ENCODE results near the gene C1orf53. TPM values are rescaled to one million over a fixed set of nuclear protein-coding genes. Genes with fewer than 3 reads are reported as not detected.

The C1orf53 gene
- polyA plus RNA-seq, 1 donor from 2014 or later = 2.6 TPM

DNA sequence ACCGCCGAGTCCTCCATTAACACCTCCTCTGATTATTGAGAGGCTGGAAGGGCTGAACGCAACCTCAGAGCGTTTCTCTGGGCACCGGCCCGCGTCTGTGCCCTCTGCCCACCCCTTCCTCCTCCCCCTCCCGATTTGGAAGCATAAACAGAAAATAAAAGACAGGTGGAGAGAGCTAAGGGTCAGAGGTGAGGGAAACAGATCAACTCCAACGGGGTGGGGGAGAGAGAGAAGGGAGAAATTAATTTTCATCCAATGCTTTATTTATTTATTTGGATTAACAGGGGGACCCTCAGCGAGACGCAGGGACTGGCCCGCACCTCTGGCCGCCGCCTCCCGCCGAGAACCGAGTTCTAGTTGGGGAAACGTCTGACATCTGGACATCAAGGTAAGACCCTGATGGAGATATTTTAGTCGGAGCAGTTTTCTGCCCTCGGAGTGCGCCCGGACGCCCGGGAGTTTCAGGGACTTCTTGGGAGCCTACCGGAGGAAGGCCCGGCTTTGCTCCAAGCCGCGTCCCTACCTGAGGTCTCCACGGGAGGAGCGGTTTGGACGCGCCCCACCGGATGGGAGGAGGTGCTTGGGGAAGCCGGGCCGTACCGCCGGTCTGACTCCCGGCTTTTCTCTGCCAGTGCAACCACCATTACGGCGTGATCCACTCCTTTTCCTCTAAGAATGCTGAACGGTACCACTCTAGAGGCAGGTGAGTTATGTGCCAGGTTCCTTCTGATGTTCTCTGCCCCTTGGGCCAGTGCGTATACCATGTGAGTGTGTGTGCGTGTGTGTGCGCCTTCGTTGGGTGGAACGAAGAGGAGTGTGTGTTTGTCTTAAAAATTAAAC is 9.6 kb downstream of the C1orf53 start:
- H3K27me3 ChIP-seq (ENCODE audit: insufficient read depth, low read depth, low read length) = peaks cover 100% of the 10 kb centered on the region
- H3K79me2 ChIP-seq (replicated peaks; ENCODE audit: insufficient read depth, low read length) = no peaks in the 10 kb centered on the region
- H3K9me2 ChIP-seq (ENCODE audit: insufficient read depth, low read length) = no peaks in the 10 kb centered on the region
- H3K9me3 ChIP-seq (ENCODE audit: low read length) = no peaks in the 10 kb centered on the region
- H3F3A ChIP-seq (ENCODE audit: insufficient read depth, low read length, poor library complexity, severe bottlenecking) = no peaks in the 10 kb centered on the region
- H3K4me3 ChIP-seq (ENCODE audit: low read length) = peak overlapping the region; percentile 40
- peak; percentile 32 for TF ChIP-seq EZH2 (IDR thresholded peaks at IDR 0.05; ENCODE audit: borderline replicate concordance, insufficient read depth, low read length, poor library complexity, severe bottlenecking)
- TF ChIP-seq MXI1 (conservative IDR thresholded peaks at IDR 0.05; ENCODE audit: poor library complexity, severe bottlenecking) = no peak
- H3K36me3 ChIP-seq (ENCODE audit: insufficient read depth, low read length) = no peaks in the 10 kb centered on the region
- H3K27ac ChIP-seq (ENCODE audit: low read length) = no peak overlapping the region
- H3K9ac ChIP-seq (ENCODE audit: low read length) = no peak overlapping the region
- no peak overlapping the region for H2AFZ ChIP-seq (ENCODE audit: low read depth, low read length)
- no peak overlapping the region for H3K4me2 ChIP-seq (ENCODE audit: low read length)
- no peaks in the 10 kb centered on the region for H4K20me1 ChIP-seq (ENCODE audit: insufficient read depth)

DNA sequence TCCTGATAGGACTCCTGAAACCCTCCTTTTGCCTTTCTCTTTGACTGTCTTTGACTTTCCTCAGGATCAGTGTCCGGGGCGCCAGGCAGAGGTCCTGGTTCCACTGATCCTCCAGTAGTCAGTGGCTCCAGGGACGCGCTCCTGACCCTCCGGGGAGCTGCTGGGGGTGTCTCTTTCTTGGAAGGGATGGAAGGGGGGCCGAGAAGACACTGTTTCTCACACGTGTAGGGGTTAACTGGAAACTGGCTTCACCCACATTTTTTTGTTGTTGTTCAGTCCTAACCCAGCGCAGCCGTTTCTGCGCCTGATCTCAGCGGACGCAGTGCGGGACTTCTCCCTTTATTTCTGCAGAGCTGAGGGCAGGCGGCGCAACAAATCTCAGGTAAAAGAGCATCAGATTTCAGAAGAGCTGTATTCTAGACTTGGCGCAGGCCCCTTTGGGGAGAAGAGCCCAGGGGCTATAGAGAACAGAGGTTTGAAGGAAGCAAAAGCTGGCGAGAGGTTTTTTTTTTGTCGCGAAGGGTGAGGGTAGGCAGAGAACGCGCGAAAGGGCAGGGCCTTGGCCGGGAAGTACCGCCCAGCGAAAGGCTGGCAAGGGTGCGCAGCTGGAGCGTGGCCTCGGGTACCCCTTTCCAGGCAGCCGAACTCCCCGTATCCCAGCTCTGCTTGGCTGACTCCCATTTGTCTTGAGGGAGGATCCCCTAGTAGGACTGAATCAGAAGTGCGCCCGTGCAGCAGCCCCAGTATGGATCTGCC is 10.5 kb downstream of the C1orf53 start:
- H2AFZ ChIP-seq (ENCODE audit: low read depth, low read length) = no peak overlapping the region
- H3K27me3 ChIP-seq (ENCODE audit: insufficient read depth, low read depth, low read length) = peaks cover 100% of the 10 kb centered on the region
- no peak overlapping the region for H3K27ac ChIP-seq (ENCODE audit: low read length)
- H3F3A ChIP-seq (ENCODE audit: insufficient read depth, low read length, poor library complexity, severe bottlenecking) = no peaks in the 10 kb centered on the region
- no peaks in the 10 kb centered on the region for H3K9me2 ChIP-seq (ENCODE audit: insufficient read depth, low read length)
- H4K20me1 ChIP-seq (ENCODE audit: insufficient read depth) = no peaks in the 10 kb centered on the region
- H3K79me2 ChIP-seq (replicated peaks; ENCODE audit: insufficient read depth, low read length) = no peaks in the 10 kb centered on the region
- H3K9me3 ChIP-seq (ENCODE audit: low read length) = no peaks in the 10 kb centered on the region
- H3K36me3 ChIP-seq (ENCODE audit: insufficient read depth, low read length) = no peaks in the 10 kb centered on the region
- peak overlapping the region; percentile 36 for H3K4me3 ChIP-seq (ENCODE audit: low read length)
- TF ChIP-seq TAF1 (IDR thresholded peaks at IDR 0.05; ENCODE audit: low read depth) (no peak), MXI1 (conservative IDR thresholded peaks at IDR 0.05; ENCODE audit: poor library complexity, severe bottlenecking) (no peak), POLR2AphosphoS5 (IDR thresholded peaks at IDR 0.05) (peak; percentile 67), EZH2 (IDR thresholded peaks at IDR 0.05; ENCODE audit: borderline replicate concordance, insufficient read depth, low read length, poor library complexity, severe bottlenecking) (peak; percentile 93)
- TF ChIP-seq, protein P1, sequence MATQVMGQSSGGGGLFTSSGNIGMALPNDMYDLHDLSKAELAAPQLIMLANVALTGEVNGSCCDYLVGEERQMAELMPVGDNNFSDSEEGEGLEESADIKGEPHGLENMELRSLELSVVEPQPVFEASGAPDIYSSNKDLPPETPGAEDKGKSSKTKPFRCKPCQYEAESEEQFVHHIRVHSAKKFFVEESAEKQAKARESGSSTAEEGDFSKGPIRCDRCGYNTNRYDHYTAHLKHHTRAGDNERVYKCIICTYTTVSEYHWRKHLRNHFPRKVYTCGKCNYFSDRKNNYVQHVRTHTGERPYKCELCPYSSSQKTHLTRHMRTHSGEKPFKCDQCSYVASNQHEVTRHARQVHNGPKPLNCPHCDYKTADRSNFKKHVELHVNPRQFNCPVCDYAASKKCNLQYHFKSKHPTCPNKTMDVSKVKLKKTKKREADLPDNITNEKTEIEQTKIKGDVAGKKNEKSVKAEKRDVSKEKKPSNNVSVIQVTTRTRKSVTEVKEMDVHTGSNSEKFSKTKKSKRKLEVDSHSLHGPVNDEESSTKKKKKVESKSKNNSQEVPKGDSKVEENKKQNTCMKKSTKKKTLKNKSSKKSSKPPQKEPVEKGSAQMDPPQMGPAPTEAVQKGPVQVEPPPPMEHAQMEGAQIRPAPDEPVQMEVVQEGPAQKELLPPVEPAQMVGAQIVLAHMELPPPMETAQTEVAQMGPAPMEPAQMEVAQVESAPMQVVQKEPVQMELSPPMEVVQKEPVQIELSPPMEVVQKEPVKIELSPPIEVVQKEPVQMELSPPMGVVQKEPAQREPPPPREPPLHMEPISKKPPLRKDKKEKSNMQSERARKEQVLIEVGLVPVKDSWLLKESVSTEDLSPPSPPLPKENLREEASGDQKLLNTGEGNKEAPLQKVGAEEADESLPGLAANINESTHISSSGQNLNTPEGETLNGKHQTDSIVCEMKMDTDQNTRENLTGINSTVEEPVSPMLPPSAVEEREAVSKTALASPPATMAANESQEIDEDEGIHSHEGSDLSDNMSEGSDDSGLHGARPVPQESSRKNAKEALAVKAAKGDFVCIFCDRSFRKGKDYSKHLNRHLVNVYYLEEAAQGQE (IDR thresholded peaks at IDR 0.05; ENCODE audit: borderline replicate concordance) = no peak
- H3K4me2 ChIP-seq (ENCODE audit: low read length) = no peak overlapping the region
- no peak overlapping the region for H3K9ac ChIP-seq (ENCODE audit: low read length)

DNA sequence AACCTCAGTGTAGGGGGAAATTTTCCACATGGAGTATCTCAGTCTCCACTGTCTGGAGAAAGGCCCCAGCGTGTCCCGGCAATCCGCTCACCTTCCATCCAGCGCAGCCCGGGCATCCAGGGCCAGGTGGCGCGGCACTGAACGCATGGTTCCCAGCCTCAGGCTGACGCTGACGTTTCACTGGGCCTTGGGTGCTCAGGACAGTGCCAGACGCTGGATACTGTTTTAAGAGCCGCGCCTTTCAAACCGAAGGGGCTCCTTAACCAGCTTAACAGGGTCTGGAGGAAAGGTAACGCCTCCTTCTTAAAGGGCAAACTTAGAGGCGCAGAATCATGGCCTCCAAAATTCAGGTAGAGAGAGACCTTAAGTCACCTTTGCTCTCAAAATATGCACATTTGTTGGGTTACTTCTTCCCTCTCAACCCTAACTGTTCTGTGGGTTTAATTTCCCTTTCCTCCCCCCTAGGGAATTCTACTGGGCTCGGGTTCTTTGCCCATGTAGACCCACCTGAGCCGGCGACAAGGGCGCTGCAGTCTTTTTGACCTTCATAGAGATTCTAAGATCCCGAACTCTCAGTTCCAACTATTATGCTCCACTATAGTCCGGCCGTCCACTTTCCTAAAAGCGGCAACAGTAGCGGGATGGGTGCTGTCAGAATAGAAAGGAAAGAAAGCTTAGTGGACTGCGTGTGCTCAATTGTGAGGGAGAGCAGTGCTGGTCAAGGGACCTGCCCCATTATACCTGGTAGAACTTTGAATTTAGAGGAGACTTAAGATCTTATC is 11.3 kb downstream of the C1orf53 start:
- H3K9ac ChIP-seq (ENCODE audit: low read length) = no peak overlapping the region
- no peak overlapping the region for H2AFZ ChIP-seq (ENCODE audit: low read depth, low read length)
- no peak overlapping the region for H3K27ac ChIP-seq (ENCODE audit: low read length)
- H4K20me1 ChIP-seq (ENCODE audit: insufficient read depth) = no peaks in the 10 kb centered on the region
- peaks cover 100% of the 10 kb centered on the region for H3K27me3 ChIP-seq (ENCODE audit: insufficient read depth, low read depth, low read length)
- no peaks in the 10 kb centered on the region for H3K9me3 ChIP-seq (ENCODE audit: low read length)
- no peaks in the 10 kb centered on the region for H3K9me2 ChIP-seq (ENCODE audit: insufficient read depth, low read length)
- H3F3A ChIP-seq (ENCODE audit: insufficient read depth, low read length, poor library complexity, severe bottlenecking) = no peaks in the 10 kb centered on the region
- H3K4me3 ChIP-seq (ENCODE audit: low read length) = peak overlapping the region; percentile 17
- H3K36me3 ChIP-seq (ENCODE audit: insufficient read depth, low read length) = no peaks in the 10 kb centered on the region
- H3K4me2 ChIP-seq (ENCODE audit: low read length) = no peak overlapping the region
- H3K79me2 ChIP-seq (replicated peaks; ENCODE audit: insufficient read depth, low read length) = no peaks in the 10 kb centered on the region
- TF ChIP-seq EP300 (conservative IDR thresholded peaks at IDR 0.05; ENCODE audit: poor library complexity, severe bottlenecking) (no peak), TAF1 (IDR thresholded peaks at IDR 0.05; ENCODE audit: low read depth) (no peak), SMC3 (conservative IDR thresholded peaks at IDR 0.05; ENCODE audit: poor library complexity) (no peak), EZH2 (IDR thresholded peaks at IDR 0.05; ENCODE audit: borderline replicate concordance, insufficient read depth, low read length, poor library complexity, severe bottlenecking) (no peak), POLR2AphosphoS5 (IDR thresholded peaks at IDR 0.05) (no peak), MXI1 (conservative IDR thresholded peaks at IDR 0.05; ENCODE audit: poor library complexity, severe bottlenecking) (no peak)
- TF ChIP-seq, protein P1 (IDR thresholded peaks at IDR 0.05; ENCODE audit: borderline replicate concordance) = no peak
- TF ChIP-seq, protein P2, sequence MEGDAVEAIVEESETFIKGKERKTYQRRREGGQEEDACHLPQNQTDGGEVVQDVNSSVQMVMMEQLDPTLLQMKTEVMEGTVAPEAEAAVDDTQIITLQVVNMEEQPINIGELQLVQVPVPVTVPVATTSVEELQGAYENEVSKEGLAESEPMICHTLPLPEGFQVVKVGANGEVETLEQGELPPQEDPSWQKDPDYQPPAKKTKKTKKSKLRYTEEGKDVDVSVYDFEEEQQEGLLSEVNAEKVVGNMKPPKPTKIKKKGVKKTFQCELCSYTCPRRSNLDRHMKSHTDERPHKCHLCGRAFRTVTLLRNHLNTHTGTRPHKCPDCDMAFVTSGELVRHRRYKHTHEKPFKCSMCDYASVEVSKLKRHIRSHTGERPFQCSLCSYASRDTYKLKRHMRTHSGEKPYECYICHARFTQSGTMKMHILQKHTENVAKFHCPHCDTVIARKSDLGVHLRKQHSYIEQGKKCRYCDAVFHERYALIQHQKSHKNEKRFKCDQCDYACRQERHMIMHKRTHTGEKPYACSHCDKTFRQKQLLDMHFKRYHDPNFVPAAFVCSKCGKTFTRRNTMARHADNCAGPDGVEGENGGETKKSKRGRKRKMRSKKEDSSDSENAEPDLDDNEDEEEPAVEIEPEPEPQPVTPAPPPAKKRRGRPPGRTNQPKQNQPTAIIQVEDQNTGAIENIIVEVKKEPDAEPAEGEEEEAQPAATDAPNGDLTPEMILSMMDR (IDR thresholded peaks at IDR 0.05; ENCODE audit: poor library complexity, severe bottlenecking) = no peak
